GM23248 (cell line): ENCODE results near the gene WDR91. TPM values are rescaled to one million over a fixed set of nuclear protein-coding genes. Genes with fewer than 3 reads are reported as not detected.

Source experiments
- DNase-seq: peaks from one replicate; pipeline ENCODE4 v3.0.0-alpha.2; 2015
- H2AFZ ChIP-seq: fragments of 200-600 bp; sonication (generic); 2 replicates; pipeline ENCODE4 v1.6.1; 2016; ENCODE audit warnings: antibody characterized with exemption
- H3F3A ChIP-seq: fragments of 200-600 bp; sonication (generic); 2 replicates; pipeline ENCODE4 v1.6.1; 2016; ENCODE audit warnings: mild to moderate bottlenecking, antibody characterized with exemption, mixed run types; ENCODE audit not compliant: insufficient read depth
- H3K27ac ChIP-seq: fragments of 200-600 bp; sonication (generic); 2 replicates; pipeline ENCODE4 v1.5.1; 2016; ENCODE audit warnings: mild to moderate bottlenecking
- H3K27me3 ChIP-seq: fragments of 200-600 bp; sonication (generic); replicated peaks from 2 replicates; pipeline ENCODE4 v1.6.1; 2016; ENCODE audit warnings: mild to moderate bottlenecking; ENCODE audit not compliant: insufficient read depth
- H3K36me3 ChIP-seq: fragments of 200-600 bp; sonication (generic); 2 replicates; pipeline ENCODE4 v1.6.1; 2016; ENCODE audit warnings: low read depth, mild to moderate bottlenecking
- H3K4me1 ChIP-seq: fragments of 200-600 bp; sonication (generic); 2 replicates; pipeline ENCODE4 v1.6.1; 2016; ENCODE audit warnings: mild to moderate bottlenecking; ENCODE audit not compliant: insufficient read depth
- H3K4me2 ChIP-seq: fragments of 200-600 bp; sonication (generic); one replicate; pipeline ENCODE4 v1.6.1; 2016; ENCODE audit warnings: mild to moderate bottlenecking; ENCODE audit not compliant: unreplicated experiment
- H3K4me3 ChIP-seq: fragments of 200-600 bp; sonication (generic); 2 replicates; pipeline ENCODE4 v1.5.1; 2016; ENCODE audit warnings: mild to moderate bottlenecking
- H3K79me2 ChIP-seq: fragments of 200-600 bp; sonication (generic); 2 replicates; pipeline ENCODE4 v1.6.1; 2016; ENCODE audit warnings: mild to moderate bottlenecking; ENCODE audit not compliant: insufficient read depth
- H3K9ac ChIP-seq: fragments of 200-600 bp; sonication (generic); 2 replicates; pipeline ENCODE4 v1.6.1; 2016; ENCODE audit warnings: mild to moderate bottlenecking
- H3K9me2 ChIP-seq: fragments of 200-600 bp; sonication (generic); 2 replicates; pipeline ENCODE4 v1.6.1; 2016; ENCODE audit warnings: mixed run types, mild to moderate bottlenecking, moderate library complexity; ENCODE audit not compliant: insufficient read depth
- H3K9me3 ChIP-seq: fragments of 200-600 bp; sonication (generic); one replicate; pipeline ENCODE4 v1.6.1; 2017; ENCODE audit warnings: low read depth
- H4K20me1 ChIP-seq: fragments of 200-600 bp; sonication (generic); 2 replicates; pipeline ENCODE4 v1.6.0; 2016; ENCODE audit not compliant: insufficient read depth
- EZH2 ChIP-seq: fragments of 200-600 bp; sonication (generic); IDR thresholded peaks from 2 replicates; pipeline ENCODE4 v1.6.1; 2018; ENCODE audit warnings: antibody characterized with exemption, mild to moderate bottlenecking; ENCODE audit not compliant: insufficient read depth, poor library complexity, severe bottlenecking
- EZH2phosphoT487 ChIP-seq: fragments of 200-600 bp; sonication (generic); IDR thresholded peaks from 2 replicates; pipeline ENCODE4 v1.6.1; 2018; ENCODE audit warnings: antibody characterized with exemption, moderate library complexity, mild to moderate bottlenecking, low read depth; ENCODE audit not compliant: insufficient read depth
- WGBS, 2 experiments: methylation state at CpG; one replicate each; pipeline ENCODE4 v1.1.6; 2015 to 2017; ENCODE audit warnings: low lambda C conversion rate in 2 of 2, low coverage in 1 of 2; ENCODE audit errors: missing lambda C conversion rate in 2 of 2; 5-methylcytosine and 5-hydroxymethylcytosine counted together
- in situ Hi-C: fragments of 300-500 bp; cut with MboI; formaldehyde crosslinking; loops from 2 replicates; pipeline ENCODE4 v1.15.0; 2020
- polyA plus RNA-seq: library from polyadenylated mRNA; unstranded; fragments of >200 nt; fragmentation: Nextera tagmentation; extraction: Ambion mirVana; gene quantifications from 2 replicates; pipeline ENCODE4 v1.2.1, GENCODE V29; 2016
- total RNA-seq: library from RNA; depleted of rRNA; stranded (reverse); fragments of >200 nt; shearing (Covaris generic); gene quantifications from 2 replicates; pipeline ENCODE4 v1.2.3, GENCODE V29; 2014; rRNA removed

WDR91 gene
- 3.4 and 8.3 TPM in 2 replicates for total RNA-seq
- 4.1 and 5.4 TPM in 2 replicates for polyA plus RNA-seq

- H3K4me1 ChIP-seq: no peaks in the 10 kb centered on the region; the same call in 1 of the 2 replicates
- H4K20me1 ChIP-seq: no peaks in the 10 kb centered on the region
- TF ChIP-seq EZH2 (no peak), EZH2phosphoT487 (no peak)
- peaks cover 4% of the 10 kb centered on the region for H3F3A ChIP-seq
- peak; percentile 97 for DNase-seq
- H3K9me3 ChIP-seq: no peaks in the 10 kb centered on the region
- H3K27ac ChIP-seq: peak within 1 kb of the TSS; percentile 81
- H3K4me3 ChIP-seq: peak within 1 kb of the TSS; percentile 89
- no peaks in the 10 kb centered on the region for H3K9me2 ChIP-seq
- H3K36me3 ChIP-seq: no peaks in the 10 kb centered on the region
- peak within 1 kb of the TSS; percentile 100 for H3K4me2 ChIP-seq
- peak within 1 kb of the TSS; percentile 98 for H2AFZ ChIP-seq
- H3K9ac ChIP-seq: peak within 1 kb of the TSS; percentile 87
- 0 to 1% methylated on average over 39 to 62 of the region's 82 CpGs for WGBS, 2 experiments
- peaks cover 9% of the 10 kb centered on the region; the same call in 1 of the 2 replicates for H3K79me2 ChIP-seq
- in situ Hi-C loops: no loop called here
- H3K27me3 ChIP-seq: no peaks in the 10 kb centered on the region
Measured at GRCh38 chr7:135211179-135211945, at the start of gene WDR91. Gene WDR91 (minus strand): TSS chr7:135211526. CDS start chr7:135211502, 24 bp downstream.

- no peak overlapping the region for H2AFZ ChIP-seq
- in situ Hi-C loops: no loop called here
- no peak for DNase-seq
- TF ChIP-seq EZH2phosphoT487: no peak
- no peak for TF ChIP-seq EZH2
- no peaks in the 10 kb centered on the region for H3K79me2 ChIP-seq
- no peak overlapping the region for H3K4me3 ChIP-seq
- H4K20me1 ChIP-seq: no peaks in the 10 kb centered on the region
- H3K9me3 ChIP-seq: no peaks in the 10 kb centered on the region
- H3K4me2 ChIP-seq: no peak overlapping the region
- no peaks in the 10 kb centered on the region for H3K36me3 ChIP-seq
- WGBS, 2 experiments: 86 to 91% methylated on average over 2 of the region's 2 CpGs
- H3K9me2 ChIP-seq: no peaks in the 10 kb centered on the region
- H3K27ac ChIP-seq: no peak overlapping the region
- H3F3A ChIP-seq: no peaks in the 10 kb centered on the region
- H3K27me3 ChIP-seq: no peaks in the 10 kb centered on the region
- H3K9ac ChIP-seq: no peak overlapping the region
- H3K4me1 ChIP-seq: 0 out of 2 replicates have a peak, but pooled peaks cover 9% of the 10 kb centered on the region
Measured at GRCh38 chr7:135260470-135260869, 49.1 kb upstream of the WDR91 start.

GRCh38 chr7:135259702-135260101 is 48.4 kb upstream of the WDR91 start:
- WGBS, 2 experiments: 82 to 85% methylated on average over 6 of the region's 6 CpGs
- Histone ChIP-seq H3K27ac (no peak overlapping the region), H3K4me1 (peaks cover 14% of the 10 kb centered on the region), H3K9ac (no peak overlapping the region), H3K9me3 (no peaks in the 10 kb centered on the region), H3K27me3 (no peaks in the 10 kb centered on the region), H3K79me2 (no peaks in the 10 kb centered on the region), H3K4me2 (no peak overlapping the region), H3K36me3 (no peaks in the 10 kb centered on the region), H3K9me2 (no peaks in the 10 kb centered on the region), H2AFZ (no peak overlapping the region), H3F3A (peaks cover 6% of the 10 kb centered on the region), H3K4me3 (no peak overlapping the region), H4K20me1 (no peaks in the 10 kb centered on the region)
- no peak for DNase-seq
- TF ChIP-seq EZH2phosphoT487: no peak
- TF ChIP-seq EZH2: no peak
- in situ Hi-C loops: no loop called here

- Histone ChIP-seq H3K9ac (no peak overlapping the region), H3K36me3 (no peaks in the 10 kb centered on the region), H3K4me1 (peaks cover 25% of the 10 kb centered on the region), H2AFZ (no peak overlapping the region), H4K20me1 (no peaks in the 10 kb centered on the region), H3F3A (peaks cover 18% of the 10 kb centered on the region), H3K27me3 (no peaks in the 10 kb centered on the region), H3K79me2 (no peaks in the 10 kb centered on the region), H3K27ac (no peak overlapping the region), H3K9me3 (no peaks in the 10 kb centered on the region), H3K9me2 (no peaks in the 10 kb centered on the region), H3K4me3 (no peak overlapping the region), H3K4me2 (no peak overlapping the region)
- WGBS, 2 experiments: 65 to 72% methylated on average over 3 of the region's 3 CpGs
- no peak for DNase-seq
- TF ChIP-seq EZH2phosphoT487 (no peak), EZH2 (no peak)
- in situ Hi-C loops: no loop called here
Measured at GRCh38 chr7:135258585-135258984, 47.3 kb upstream of the WDR91 start.

GRCh38 chr7:135257790-135258189 is 46.5 kb upstream of the WDR91 start:
- H3K4me1 ChIP-seq: peaks cover 26% of the 10 kb centered on the region
- no peaks in the 10 kb centered on the region for H3K27me3 ChIP-seq
- no peak overlapping the region for H3K4me2 ChIP-seq
- H3K79me2 ChIP-seq: no peaks in the 10 kb centered on the region
- no peaks in the 10 kb centered on the region for H3K36me3 ChIP-seq
- H2AFZ ChIP-seq: no peak overlapping the region
- no peaks in the 10 kb centered on the region for H3K9me2 ChIP-seq
- H3K4me3 ChIP-seq: no peak overlapping the region
- H3K9ac ChIP-seq: no peak overlapping the region
- TF ChIP-seq EZH2: no peak
- no peak for TF ChIP-seq EZH2phosphoT487
- no peaks in the 10 kb centered on the region for H3K9me3 ChIP-seq
- 88% methylated on average over 4 of the region's 4 CpGs for WGBS, 2 experiments
- no peak overlapping the region for H3K27ac ChIP-seq
- peaks cover 24% of the 10 kb centered on the region for H3F3A ChIP-seq
- no peak for DNase-seq
- no peaks in the 10 kb centered on the region for H4K20me1 ChIP-seq
- in situ Hi-C loops: no loop called here
